GM18508 (cell line): ENCODE results near the gene ODF4.

ENCODE experiments used
- ATAC-seq: cut with Tn5 transposase; IDR thresholded peaks from one replicate; pipeline ENCODE4 v1.9.1; 2021; ENCODE audit warnings: moderate number of reproducible peaks; ENCODE audit not compliant: insufficient read depth, unreplicated experiment

The ODF4 gene

GRCh38 chr17:8339540-8339939 lies at the start of gene ODF4:
Gene ODF4 (plus strand): TSS chr17:8339840. CDS start chr17:8340052, 212 bp downstream.
- no peak for ATAC-seq

GRCh38 chr17:8290043-8290442 lies 49.6 kb upstream of the ODF4 start:
- ATAC-seq: no peak

- ATAC-seq: no peak
These were observed 46.8 kb upstream of the ODF4 start for GRCh38 chr17:8292639-8293395.

- ATAC-seq: no peak
These were observed 45.3 kb upstream of the ODF4 start for GRCh38 chr17:8294361-8294760.

GRCh38 chr17:8294814-8295316 lies 44.8 kb upstream of the ODF4 start:
- no peak for ATAC-seq

- no peak for ATAC-seq
These were observed 39.4 kb upstream of the ODF4 start for GRCh38 chr17:8300226-8300625.

GRCh38 chr17:8300627-8301242 lies 38.9 kb upstream of the ODF4 start:
- no peak for ATAC-seq

GRCh38 chr17:8310601-8311123 lies 29.0 kb upstream of the ODF4 start:
- no peak for ATAC-seq

- ATAC-seq: no peak
These were observed 28.4 kb upstream of the ODF4 start for GRCh38 chr17:8311131-8311790.

GRCh38 chr17:8312251-8312650 lies 27.4 kb upstream of the ODF4 start:
- ATAC-seq: no peak

GRCh38 chr17:8312726-8313600 lies 26.7 kb upstream of the ODF4 start:
- ATAC-seq: no peak

GRCh38 chr17:8314797-8315763 lies 24.6 kb upstream of the ODF4 start:
- no peak for ATAC-seq

- ATAC-seq: no peak
These were observed 23.8 kb upstream of the ODF4 start for GRCh38 chr17:8315764-8316217.

GRCh38 chr17:8318010-8318935 lies 21.4 kb upstream of the ODF4 start:
- no peak for ATAC-seq

- ATAC-seq: no peak
These were observed 19.4 kb upstream of the ODF4 start for GRCh38 chr17:8320262-8320661.

GRCh38 chr17:8320990-8321389 lies 18.6 kb upstream of the ODF4 start:
- no peak for ATAC-seq

GRCh38 chr17:8322061-8322460 lies 17.6 kb upstream of the ODF4 start:
- ATAC-seq: no peak

GRCh38 chr17:8324132-8324531 lies 15.5 kb upstream of the ODF4 start:
- ATAC-seq: no peak
